Islet precursor cell (in vitro differentiated cells): ENCODE measurements around the gene S100A3.

Source experiments
- DNase-seq: peaks from one replicate; pipeline ENCODE4 v3.0.0-alpha.2; 2018

Gene S100A3

GRCh38 chr1:153547560-153548551 is 1.2 kb downstream of the S100A3 start:
- peak; percentile 78 for DNase-seq

- DNase-seq: peak; percentile 60
Observed at GRCh38 chr1:153546796-153547559, 2.1 kb downstream of the S100A3 start.

- peak; percentile 34 for DNase-seq
Observed at GRCh38 chr1:153546371-153546770, 2.7 kb downstream of the S100A3 start.

GRCh38 chr1:153545067-153546055 is 3.7 kb downstream of the S100A3 start, which contains the start of gene S100A4:
Gene S100A4, minus strand, starts transcription at chr1:153545806. Its CDS starts 1,012 bp downstream, at chr1:153544794.
- peak; percentile 99 for DNase-seq

GRCh38 chr1:153544453-153545066 is 4.5 kb downstream of the S100A3 start:
- DNase-seq: no peak

GRCh38 chr1:153543736-153544135 is 5.3 kb downstream of the S100A3 start:
- peak; percentile 38 for DNase-seq

GRCh38 chr1:153542956-153543711 is 5.9 kb downstream of the S100A3 start:
- DNase-seq: peak; percentile 49

- DNase-seq: peak; percentile 56
Observed at GRCh38 chr1:153541641-153542590, 7.1 kb downstream of the S100A3 start.

GRCh38 chr1:153540394-153541361 is 8.4 kb downstream of the S100A3 start, which contains the start of gene S100A5:
Gene S100A5, minus strand, starts transcription at chr1:153540934. Its CDS starts 743 bp downstream, at chr1:153540191.
- DNase-seq: peak; percentile 77

GRCh38 chr1:153539395-153540093 is 9.5 kb downstream of the S100A3 start:
- no peak for DNase-seq

GRCh38 chr1:153538315-153538821 is 10.7 kb downstream of the S100A3 start:
- peak; percentile 88 for DNase-seq

- DNase-seq: peak; percentile 40
Observed at GRCh38 chr1:153537376-153537730, 11.7 kb downstream of the S100A3 start.

- peak; percentile 50 for DNase-seq
Observed at GRCh38 chr1:153536671-153537375, 12.2 kb downstream of the S100A3 start.

GRCh38 chr1:153536012-153536670 is 12.9 kb downstream of the S100A3 start:
- peak; percentile 63 for DNase-seq

- peak; percentile 38 for DNase-seq
Observed at GRCh38 chr1:153535242-153536011, 13.6 kb downstream of the S100A3 start, which contains the start of gene S100A6. Gene S100A6, minus strand, starts transcription at chr1:153535991. Its CDS starts 652 bp downstream, at chr1:153535339.

GRCh38 chr1:153534925-153535241 is 14.2 kb downstream of the S100A3 start:
- peak; percentile 35 for DNase-seq
